Stimulated activated CD8-positive, alpha-beta memory T cell treated with anti-CD3 and anti-CD28 coated beads, Interleukin-7, amount 100 ng/mL, for 24 hours (primary cell): ENCODE data around the gene NIT2.
"Not testable (repeated sequence)": the region's sequence is repeated elsewhere in the genome, so short reads cannot be mapped to it uniquely, and the experiment has no call there.

Source experiments
- DNase-seq: peaks from one replicate; pipeline ENCODE4 v3.0.0-alpha.2; 2020; ENCODE audit warnings: low read depth

NIT2 gene

GRCh38 chr3:100338911-100339310, 4.4 kb downstream of the NIT2 start:
- no peak for DNase-seq

- no peak for DNase-seq
These were observed 5.2 kb downstream of the NIT2 start for GRCh38 chr3:100339786-100340185.

DNA sequence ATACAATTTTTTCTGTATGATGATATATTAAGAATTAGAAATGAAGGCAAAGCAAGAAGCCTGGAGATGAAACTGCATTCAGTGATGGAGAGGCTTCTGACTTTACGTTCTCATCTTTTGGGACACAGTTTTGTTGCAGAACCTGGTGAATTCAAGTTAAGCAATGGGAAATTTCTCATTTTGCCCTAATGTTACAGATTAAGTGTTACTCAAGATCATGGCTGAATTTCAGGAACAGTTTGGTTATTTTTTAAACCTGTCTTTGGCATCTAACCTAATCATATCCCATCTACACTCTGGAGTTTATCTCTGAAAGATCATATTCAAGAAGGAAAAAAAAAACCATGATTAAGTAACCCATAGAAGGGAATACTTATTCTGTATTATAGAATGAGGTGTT, 6.0 kb downstream of the NIT2 start:
- no peak for DNase-seq

- DNase-seq, result no peak
These were observed 14.2 kb downstream of the NIT2 start for GRCh38 chr3:100348727-100349126.

- DNase-seq, result not testable (repeated sequence)
These were observed 17.2 kb downstream of the NIT2 start for GRCh38 chr3:100351770-100352169.

- no peak for DNase-seq
These were observed 18.0 kb downstream of the NIT2 start for GRCh38 chr3:100352296-100353231.

DNA sequence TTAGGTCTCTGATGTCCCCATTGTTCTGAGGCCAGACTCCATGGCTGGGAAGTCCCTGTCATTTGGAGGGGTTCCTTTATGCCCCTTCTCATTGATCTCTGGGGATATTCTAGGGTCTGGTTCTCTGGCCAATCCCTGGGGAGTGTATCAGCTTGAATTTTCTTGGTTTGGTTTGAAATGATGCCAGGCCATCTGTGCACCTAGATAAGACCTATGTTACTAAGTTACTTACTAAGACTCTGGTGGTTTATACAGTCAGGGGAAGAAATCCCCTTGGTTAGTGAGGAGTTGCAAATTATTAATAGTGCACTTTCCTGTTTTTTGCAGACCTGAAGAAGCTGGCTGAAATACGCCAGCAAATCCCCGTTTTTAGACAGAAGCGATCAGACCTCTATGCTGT, 20.3 kb downstream of the NIT2 start:
- DNase-seq, result no peak

DNA sequence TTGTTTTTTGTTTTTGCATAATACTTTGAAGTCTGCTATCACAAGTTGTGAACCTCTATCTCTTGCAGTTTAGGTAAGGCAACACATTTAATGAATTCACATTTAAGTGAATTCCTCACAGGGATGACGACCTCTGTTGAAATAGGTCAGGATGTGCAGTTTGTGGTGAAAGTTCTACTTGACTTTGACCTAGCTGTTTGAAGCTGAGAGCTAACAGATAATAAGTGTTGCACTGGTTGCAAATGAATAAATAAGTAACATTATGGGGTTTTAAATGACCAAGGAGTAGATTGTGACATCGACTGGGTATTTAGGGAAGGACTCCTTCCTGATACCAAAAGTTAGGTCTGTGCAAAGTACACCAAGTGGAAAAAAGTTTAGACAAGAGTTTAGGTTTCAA, 23.9 kb downstream of the NIT2 start:
- no peak for DNase-seq

GRCh38 chr3:100359035-100359434, 24.5 kb downstream of the NIT2 start:
- DNase-seq, result no peak

DNA sequence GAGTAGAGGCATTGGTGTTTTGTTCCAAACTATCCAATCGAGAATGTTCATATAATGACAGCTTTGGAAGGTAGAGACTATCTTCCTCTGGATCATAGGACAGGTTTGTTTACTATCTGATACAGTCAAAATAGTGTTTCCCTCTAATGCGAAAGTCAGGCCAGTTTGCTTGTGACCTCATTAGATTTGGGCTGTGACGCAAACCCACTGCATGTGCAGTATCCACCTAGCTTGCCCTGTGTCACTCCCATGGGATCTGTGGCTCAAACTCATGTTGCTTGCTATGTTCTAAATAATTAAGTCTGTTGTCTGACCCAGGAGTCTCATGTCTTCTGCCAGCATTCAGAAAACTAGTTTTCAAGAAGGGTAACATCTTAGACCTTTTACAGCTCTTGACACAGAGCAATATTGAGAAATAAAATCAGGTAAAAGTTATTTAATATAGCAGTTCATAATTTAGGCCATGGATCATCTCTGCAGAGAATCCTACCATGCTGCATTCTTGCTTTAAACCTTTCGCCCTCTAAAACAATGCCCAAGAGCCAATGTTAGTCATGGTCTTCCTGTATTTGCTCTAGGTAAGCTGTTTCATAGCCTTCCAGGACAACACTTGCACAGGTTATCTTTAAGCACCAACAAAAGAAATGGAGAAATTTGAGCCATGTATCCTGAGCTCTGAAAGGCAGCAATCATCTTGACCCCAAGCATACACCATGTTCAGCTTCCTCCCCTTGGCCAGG, 26.4 kb downstream of the NIT2 start:
- DNase-seq, result no peak

DNA sequence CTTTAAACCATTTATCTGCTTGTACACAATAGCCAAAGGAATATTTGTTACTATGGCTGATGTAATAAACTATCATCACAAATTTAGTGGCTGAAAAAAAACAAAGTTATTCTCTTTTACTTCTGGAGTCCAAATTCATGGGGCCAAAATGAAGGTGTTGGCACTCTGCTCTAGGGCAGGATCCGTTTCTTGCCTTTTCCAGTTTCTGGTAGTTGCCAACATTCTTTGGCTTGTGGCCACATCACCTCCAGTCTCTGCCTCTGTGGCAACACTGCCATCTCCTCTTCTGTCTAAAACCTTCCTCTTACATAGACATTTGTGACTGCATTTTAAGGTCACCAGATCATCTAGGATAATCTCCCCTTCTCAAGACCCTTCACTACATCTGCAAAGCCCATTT, 27.3 kb downstream of the NIT2 start:
- DNase-seq, result no peak

GRCh38 chr3:100364421-100364820, 29.9 kb downstream of the NIT2 start:
- no peak for DNase-seq

- DNase-seq, result no peak
These were observed 31.9 kb downstream of the NIT2 start for GRCh38 chr3:100366424-100366823.

GRCh38 chr3:100368441-100368840, 33.9 kb downstream of the NIT2 start:
- no peak for DNase-seq

DNA sequence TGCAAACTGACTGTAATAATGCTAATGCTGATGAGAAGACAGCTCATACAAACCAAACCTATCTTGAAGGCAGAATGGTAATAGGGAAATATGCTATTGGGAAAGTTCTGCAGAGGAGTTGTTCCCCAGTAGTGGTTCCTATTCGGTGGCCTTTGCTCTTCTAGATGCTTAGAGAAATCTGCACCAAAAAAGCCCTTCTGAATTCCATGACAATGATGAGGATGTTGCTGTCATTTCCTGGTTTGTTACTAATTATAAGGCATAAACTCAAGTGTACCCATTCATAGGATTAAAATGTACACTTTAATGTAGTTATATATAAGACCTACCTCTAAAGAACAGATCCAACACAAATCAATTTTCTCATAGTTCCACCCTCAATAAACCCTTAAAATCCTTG, 36.2 kb downstream of the NIT2 start:
- DNase-seq, result no peak

DNA sequence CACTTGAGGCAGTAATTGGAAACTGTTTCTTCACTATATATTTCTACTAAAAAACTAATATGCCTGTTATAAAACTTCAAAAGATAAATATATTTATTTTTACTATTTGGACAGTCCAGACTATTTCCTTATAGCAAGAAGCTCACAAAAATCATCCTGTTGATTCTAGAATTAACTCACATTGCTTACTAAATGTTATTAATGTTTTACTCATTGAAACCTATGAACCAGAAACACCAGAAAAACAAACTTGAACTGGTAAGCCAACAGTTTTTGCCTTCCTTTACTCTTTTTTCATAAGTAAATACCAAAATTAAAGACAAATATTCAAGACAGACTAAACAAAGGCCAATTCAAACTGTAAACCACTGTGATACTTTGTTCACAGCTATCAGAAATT, 40.0 kb downstream of the NIT2 start:
- no peak for DNase-seq

DNA sequence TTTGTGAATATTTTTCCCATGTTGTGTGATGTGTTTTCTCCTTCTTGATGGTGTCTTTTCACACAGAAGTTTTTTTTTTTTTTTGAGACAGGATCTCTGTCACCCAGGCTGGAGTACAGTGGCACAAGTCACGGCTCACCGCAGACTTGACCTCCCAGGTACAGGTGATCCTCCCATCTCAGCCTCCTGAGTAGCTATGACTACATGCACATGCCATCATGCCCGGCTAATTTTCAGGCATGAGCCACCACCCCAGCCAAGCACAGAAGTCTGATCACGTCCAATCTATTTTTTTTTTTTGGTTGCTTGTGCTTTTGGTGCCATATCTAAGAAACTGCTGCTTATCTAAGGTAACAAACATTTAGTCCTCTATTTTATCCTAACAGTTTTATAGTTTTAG, 41.7 kb downstream of the NIT2 start:
- DNase-seq, result no peak

GRCh38 chr3:100384733-100385525, 50.4 kb downstream of the NIT2 start:
- DNase-seq, result no peak

- DNase-seq, result no peak
These were observed 52.0 kb downstream of the NIT2 start for GRCh38 chr3:100386437-100387074.

GRCh38 chr3:100389025-100389424, 54.5 kb downstream of the NIT2 start:
- no peak for DNase-seq

DNA sequence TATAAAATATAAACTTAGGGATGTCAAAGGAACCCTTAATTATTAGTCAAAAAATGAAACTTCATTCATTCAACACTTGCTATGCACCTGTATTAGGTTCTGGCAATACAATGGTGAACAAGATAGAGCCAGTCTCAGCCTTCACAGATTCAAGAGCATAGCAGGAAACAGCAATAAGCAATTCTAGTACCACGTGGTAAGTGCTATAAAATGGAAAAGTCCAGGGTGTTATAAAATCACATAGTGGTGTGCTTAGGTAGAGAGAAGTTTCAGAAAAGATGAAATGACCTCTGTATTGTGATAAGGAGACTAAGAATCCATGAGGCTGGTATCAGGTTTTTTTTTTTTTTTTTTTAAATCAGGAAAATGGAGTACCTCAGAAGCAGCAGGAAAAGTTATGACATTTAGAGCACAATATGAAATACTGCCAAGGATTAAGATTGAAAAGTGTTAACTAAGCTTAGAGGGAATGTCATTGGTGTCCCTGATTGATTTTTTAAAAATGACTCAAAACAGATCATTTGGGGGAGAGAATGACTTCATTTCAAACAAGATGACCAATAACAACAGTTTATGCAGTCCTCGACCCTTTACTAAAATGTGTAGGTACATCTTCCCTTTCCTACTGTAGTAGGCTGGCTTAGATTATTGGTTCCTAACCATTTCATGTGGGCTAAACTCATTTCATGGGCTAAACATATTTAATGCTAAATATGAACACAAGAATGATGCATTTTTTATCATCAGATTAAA, 61.3 kb downstream of the NIT2 start:
- DNase-seq, result no peak
